Prostate gland (tissue), 2 donors: ENCODE measurements around the gene RNF213.

ENCODE experiments used
- POLR2AphosphoS5 ChIP-seq: sonication (generic); formaldehyde crosslinking; IDR thresholded peaks from one replicate; pipeline ENCODE4 v1.6.1; 2017; ENCODE audit warnings: antibody characterized with exemption
- TF ChIP-seq, protein P1 (sequence below), 4 experiments: fragments of 200-600 bp in 2 of 4; fragments of 450-650 bp in 2 of 4; sonication (generic) in 2 of 4; IDR thresholded peaks; 1 replicate in 3 of 4; 2 replicates in 1 of 4; pipeline ENCODE4 v1.5.1; 2016 to 2019; ENCODE audit warnings: antibody characterized with exemption in 4 of 4, mild to moderate bottlenecking in 2 of 4, moderate library complexity in 2 of 4

DNA sequence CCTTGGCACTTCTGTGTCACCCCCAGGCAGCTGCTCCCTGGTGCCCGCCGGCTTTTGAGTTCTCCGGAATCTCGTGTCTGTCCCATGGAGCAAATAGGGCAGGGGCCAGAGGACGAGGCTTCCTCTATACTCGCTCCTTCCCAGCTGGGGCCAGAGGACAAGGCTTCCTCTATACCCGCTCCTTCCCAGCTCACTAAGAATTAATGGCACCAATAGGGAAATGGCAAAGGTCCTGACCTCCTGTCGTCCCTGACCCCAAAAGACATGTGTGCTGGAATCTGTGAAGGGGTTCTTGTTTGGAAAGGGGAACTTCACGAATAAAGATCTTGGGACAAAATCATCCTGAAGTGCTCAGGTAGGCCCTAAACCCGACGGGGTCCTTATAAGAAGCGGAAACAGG is 48.1 kb upstream of the RNF213 start:
- TF ChIP-seq POLR2AphosphoS5, result no peak
- TF ChIP-seq, protein P1, sequence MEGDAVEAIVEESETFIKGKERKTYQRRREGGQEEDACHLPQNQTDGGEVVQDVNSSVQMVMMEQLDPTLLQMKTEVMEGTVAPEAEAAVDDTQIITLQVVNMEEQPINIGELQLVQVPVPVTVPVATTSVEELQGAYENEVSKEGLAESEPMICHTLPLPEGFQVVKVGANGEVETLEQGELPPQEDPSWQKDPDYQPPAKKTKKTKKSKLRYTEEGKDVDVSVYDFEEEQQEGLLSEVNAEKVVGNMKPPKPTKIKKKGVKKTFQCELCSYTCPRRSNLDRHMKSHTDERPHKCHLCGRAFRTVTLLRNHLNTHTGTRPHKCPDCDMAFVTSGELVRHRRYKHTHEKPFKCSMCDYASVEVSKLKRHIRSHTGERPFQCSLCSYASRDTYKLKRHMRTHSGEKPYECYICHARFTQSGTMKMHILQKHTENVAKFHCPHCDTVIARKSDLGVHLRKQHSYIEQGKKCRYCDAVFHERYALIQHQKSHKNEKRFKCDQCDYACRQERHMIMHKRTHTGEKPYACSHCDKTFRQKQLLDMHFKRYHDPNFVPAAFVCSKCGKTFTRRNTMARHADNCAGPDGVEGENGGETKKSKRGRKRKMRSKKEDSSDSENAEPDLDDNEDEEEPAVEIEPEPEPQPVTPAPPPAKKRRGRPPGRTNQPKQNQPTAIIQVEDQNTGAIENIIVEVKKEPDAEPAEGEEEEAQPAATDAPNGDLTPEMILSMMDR (IDR thresholded peaks at IDR 0.05), result no peak
